Measurements from ENCODE around the gene FLOT2.
"Not testable (repeated sequence)": the region's sequence is repeated elsewhere in the genome, so short reads cannot be mapped to it uniquely, and the experiment has no call there.

DNA sequence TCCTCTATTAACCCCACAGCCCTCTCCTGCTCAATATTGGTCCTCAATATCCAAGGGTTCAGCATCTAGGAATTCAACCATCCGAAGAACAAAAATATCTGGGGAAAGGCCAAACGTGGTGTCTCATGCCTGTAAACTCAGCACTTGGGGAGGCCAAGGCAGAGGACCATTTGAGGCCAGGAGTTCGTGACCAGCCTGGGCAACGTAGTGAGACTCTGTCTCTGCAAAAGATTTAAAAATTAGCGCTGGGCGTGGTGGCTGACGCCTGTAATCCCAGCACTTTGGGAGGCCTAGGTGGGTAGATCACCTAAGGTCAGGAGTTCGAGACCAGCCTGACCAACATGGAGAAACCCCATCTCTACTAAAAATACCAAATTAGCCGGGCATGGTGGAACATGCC, 50.8 kb downstream of the FLOT2 start:
- TF ChIP-seq, protein P1, sequence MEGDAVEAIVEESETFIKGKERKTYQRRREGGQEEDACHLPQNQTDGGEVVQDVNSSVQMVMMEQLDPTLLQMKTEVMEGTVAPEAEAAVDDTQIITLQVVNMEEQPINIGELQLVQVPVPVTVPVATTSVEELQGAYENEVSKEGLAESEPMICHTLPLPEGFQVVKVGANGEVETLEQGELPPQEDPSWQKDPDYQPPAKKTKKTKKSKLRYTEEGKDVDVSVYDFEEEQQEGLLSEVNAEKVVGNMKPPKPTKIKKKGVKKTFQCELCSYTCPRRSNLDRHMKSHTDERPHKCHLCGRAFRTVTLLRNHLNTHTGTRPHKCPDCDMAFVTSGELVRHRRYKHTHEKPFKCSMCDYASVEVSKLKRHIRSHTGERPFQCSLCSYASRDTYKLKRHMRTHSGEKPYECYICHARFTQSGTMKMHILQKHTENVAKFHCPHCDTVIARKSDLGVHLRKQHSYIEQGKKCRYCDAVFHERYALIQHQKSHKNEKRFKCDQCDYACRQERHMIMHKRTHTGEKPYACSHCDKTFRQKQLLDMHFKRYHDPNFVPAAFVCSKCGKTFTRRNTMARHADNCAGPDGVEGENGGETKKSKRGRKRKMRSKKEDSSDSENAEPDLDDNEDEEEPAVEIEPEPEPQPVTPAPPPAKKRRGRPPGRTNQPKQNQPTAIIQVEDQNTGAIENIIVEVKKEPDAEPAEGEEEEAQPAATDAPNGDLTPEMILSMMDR (IDR thresholded peaks at IDR 0.05; ENCODE audit: borderline replicate concordance, extremely low read depth, low read length, poor library complexity, severe bottlenecking) = not testable (repeated sequence)
- not testable (repeated sequence) for TF ChIP-seq EZH2 (IDR thresholded peaks at IDR 0.05; ENCODE audit: borderline replicate concordance, low read depth, low read length, severe bottlenecking)
